ENCODE measurements around the gene TP53TG5. TPM values are rescaled to one million over a fixed set of nuclear protein-coding genes. Genes with fewer than 3 reads are reported as not detected.
"Not testable (repeated sequence)": the region's sequence is repeated elsewhere in the genome, so short reads cannot be mapped to it uniquely, and the experiment has no call there.

The TP53TG5 gene
- polyA plus RNA-seq, 1 donor from 2014 or later, result not detected

GRCh38 chr20:45365444-45365970, 12.6 kb downstream of the TP53TG5 start:
- no peaks in the 10 kb centered on the region for H3K9me3 Mint-ChIP-seq
- peaks cover 29 to 58% (median 40%) of the 10 kb centered on the region in 3 donors for H3K4me1 Mint-ChIP-seq
- H3K36me3 Mint-ChIP-seq, result peaks cover 3% of the 10 kb centered on the region
- H3K4me3 Mint-ChIP-seq, result peak overlapping the region in 1 of 4 donors; percentile 38
- H3K27me3 Mint-ChIP-seq, result peaks cover 7% of the 10 kb centered on the region
- H3K27ac Mint-ChIP-seq, result peak overlapping the region in 2 of 3 donors; percentile 10 to 84

DNA sequence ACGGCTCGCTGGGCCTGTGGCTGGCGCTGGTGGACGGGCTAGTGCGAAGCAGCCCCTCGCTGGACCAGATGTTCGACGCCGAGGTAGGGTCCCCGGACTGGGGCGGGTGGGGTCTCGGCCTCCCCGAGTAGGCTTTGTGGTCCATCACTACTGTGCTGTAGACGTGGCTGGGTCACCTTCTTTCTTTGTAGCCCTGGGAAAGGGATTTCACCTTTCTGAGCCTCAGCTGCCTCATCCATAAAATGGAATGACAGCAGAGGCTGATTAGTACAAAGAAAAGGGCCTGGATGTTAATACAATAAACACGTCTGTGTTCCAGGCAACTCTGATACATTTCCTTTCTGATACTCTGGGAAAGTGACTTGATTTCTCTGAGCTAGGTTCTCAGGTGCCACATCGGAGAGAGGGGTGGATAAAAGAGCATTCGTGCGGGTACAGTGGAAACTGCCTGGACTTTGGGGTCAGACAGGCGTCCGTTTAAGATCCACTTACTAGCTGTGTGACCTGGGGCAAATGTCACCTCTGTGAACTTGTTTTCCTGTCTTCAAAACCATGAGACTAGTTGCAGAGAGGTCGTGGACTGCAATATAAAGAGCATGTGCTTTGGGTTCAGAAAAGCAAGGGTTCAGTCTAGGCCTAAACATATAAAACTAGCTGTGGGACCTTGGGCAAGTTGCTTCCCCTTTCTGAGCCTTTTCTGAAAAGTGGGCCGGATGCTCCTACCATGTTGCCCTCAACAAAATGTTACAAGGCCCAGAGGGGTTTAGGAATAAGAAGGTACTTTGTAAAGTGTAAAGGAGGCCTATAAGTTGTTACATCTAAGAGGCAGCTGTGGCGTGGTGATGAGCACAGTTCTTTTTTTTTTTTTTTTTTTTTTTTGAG, 14.3 kb downstream of the TP53TG5 start:
- peaks cover 7% of the 10 kb centered on the region for H3K27me3 Mint-ChIP-seq

GRCh38 chr20:45362804-45363610, 15.1 kb downstream of the TP53TG5 start, which contains the start of gene SYS1:
TSS of gene SYS1 (plus strand) at chr20:45363156. CDS start at chr20:45363532, 376 bp downstream.
- Mint-ChIP-seq H3K27ac (peak within 1 kb of the TSS; percentile 88 to 100 (median 95)), H3K4me3 (peak within 1 kb of the TSS; percentile 88 to 99 (median 98)), H3K27me3 (peaks cover 6% of the 10 kb centered on the region), H3K9me3 (no peaks in the 10 kb centered on the region), H3K36me3 (peaks cover 3% of the 10 kb centered on the region), H3K4me1 (peaks cover 15 to 42% (median 27%) of the 10 kb centered on the region in 3 donors)

More for the DNA sequence above, 14.3 kb downstream of the TP53TG5 start:
- Mint-ChIP-seq H3K4me3 (peak overlapping the region; percentile 88 to 99 (median 98)), H3K4me1 (peaks cover 23 to 50% (median 34%) of the 10 kb centered on the region in 3 donors), H3K36me3 (peaks cover 3% of the 10 kb centered on the region), H3K27ac (peak overlapping the region; percentile 88 to 100 (median 95)), H3K9me3 (no peaks in the 10 kb centered on the region)

DNA sequence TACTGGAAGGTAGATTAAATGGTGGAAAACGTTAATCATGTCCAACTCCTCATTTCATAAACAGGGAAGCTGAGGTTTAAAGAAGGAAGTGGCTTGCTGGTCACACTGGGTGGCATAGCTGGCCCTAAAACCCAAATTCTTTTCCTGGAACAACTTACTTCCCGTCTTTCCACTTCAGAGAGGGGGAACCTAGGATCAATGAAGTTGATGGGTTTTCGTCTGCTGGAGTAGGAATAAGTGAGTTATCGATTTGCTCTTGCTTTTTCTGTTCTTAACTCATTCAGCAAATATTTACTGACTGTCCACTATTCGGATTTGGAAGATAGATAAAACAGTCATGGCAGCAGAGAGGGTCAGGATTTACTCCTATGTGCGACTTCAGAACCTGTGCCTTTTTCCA, 16.3 kb downstream of the TP53TG5 start:
- no peaks in the 10 kb centered on the region for H3K9me3 Mint-ChIP-seq
- H3K27ac Mint-ChIP-seq, result no peak overlapping the region
- H3K36me3 Mint-ChIP-seq, result peaks cover under 1% of the 10 kb centered on the region
- H3K4me1 Mint-ChIP-seq, result peaks cover 13 to 31% (median 17%) of the 10 kb centered on the region in 3 donors
- peaks cover 4% of the 10 kb centered on the region for H3K27me3 Mint-ChIP-seq
- H3K4me3 Mint-ChIP-seq, result no peak overlapping the region

GRCh38 chr20:45359406-45360148, 18.5 kb downstream of the TP53TG5 start:
- Mint-ChIP-seq H3K4me1 (peaks cover 10 to 16% (median 13%) of the 10 kb centered on the region in 3 donors), H3K36me3 (no peaks in the 10 kb centered on the region), H3K27ac (no peak overlapping the region), H3K9me3 (no peaks in the 10 kb centered on the region), H3K4me3 (no peak overlapping the region), H3K27me3 (peaks cover 4% of the 10 kb centered on the region)

DNA sequence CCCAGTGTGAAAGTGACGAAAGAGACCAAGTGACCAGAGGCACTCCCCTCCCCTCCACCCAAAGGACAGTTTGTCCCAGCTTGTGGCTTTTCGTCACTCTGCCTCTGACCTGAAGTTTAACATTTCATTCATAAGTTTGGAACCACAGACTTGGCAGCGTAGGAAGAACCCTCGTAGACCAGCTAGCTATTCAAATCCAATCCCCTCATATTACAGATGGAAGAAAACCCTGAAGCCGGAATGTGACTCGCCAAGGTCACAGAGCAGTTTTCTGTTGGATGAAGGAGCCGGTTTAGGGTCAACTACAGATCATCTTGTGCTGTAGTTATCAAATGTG, 19.1 kb downstream of the TP53TG5 start:
- Mint-ChIP-seq H3K27me3 (peaks cover 4% of the 10 kb centered on the region), H3K4me1 (peaks cover 8 to 14% (median 11%) of the 10 kb centered on the region in 3 donors), H3K4me3 (no peak overlapping the region), H3K9me3 (no peaks in the 10 kb centered on the region), H3K36me3 (no peaks in the 10 kb centered on the region), H3K27ac (no peak overlapping the region)

- Mint-ChIP-seq H3K27me3 (peaks cover 4% of the 10 kb centered on the region), H3K36me3 (no peaks in the 10 kb centered on the region), H3K27ac (no peak overlapping the region), H3K9me3 (no peaks in the 10 kb centered on the region), H3K4me1 (peaks cover 5 to 9% (median 6%) of the 10 kb centered on the region in 3 donors), H3K4me3 (no peak overlapping the region)
Observed at GRCh38 chr20:45358282-45359068, 19.6 kb downstream of the TP53TG5 start.

GRCh38 chr20:45355209-45356084, 22.7 kb downstream of the TP53TG5 start:
- no peaks in the 10 kb centered on the region for H3K27me3 Mint-ChIP-seq
- no peak overlapping the region for H3K4me3 Mint-ChIP-seq
- H3K4me1 Mint-ChIP-seq, result no peaks in the 10 kb centered on the region
- H3K36me3 Mint-ChIP-seq, result no peaks in the 10 kb centered on the region
- no peak overlapping the region for H3K27ac Mint-ChIP-seq
- H3K9me3 Mint-ChIP-seq, result no peaks in the 10 kb centered on the region

DNA sequence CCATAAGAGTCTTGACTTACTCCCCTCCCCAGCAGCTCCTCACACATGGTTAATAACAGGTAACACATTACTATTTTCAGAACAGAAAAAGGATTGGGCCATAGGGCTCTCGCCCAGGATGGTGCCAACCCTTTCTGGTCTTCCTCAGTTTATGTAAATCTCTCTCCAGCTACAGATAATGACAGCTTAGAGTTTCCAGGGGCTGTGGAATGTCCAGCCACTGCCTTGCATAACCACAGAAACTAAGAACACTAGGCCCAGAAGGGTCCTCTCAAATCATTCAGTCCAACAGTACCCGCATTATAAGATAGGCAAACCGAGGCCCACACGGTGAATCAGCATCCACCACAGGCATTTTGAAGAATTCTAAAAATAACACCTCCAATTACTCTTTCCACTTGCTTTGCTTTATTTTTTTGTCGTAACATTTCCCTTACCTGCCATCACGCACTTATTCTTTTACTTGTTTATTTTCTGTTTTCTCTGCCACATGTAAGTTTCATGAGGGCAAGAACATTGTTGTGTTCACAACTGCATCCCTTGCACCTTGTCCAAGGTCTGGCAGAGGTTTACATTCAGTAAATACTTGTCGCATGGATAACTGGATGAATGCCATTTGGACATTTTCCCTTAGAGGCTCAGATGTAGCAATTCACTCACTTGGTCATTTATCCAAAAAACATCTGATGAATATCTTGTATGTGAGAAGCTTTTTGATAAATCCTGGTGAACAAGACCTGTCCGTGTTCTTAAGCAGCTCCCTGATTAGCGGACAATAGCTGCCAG, 23.5 kb downstream of the TP53TG5 start:
- H3K27ac Mint-ChIP-seq, result no peak overlapping the region
- H3K36me3 Mint-ChIP-seq, result no peaks in the 10 kb centered on the region
- H3K27me3 Mint-ChIP-seq, result no peaks in the 10 kb centered on the region
- no peaks in the 10 kb centered on the region for H3K9me3 Mint-ChIP-seq
- H3K4me3 Mint-ChIP-seq, result no peak overlapping the region
- H3K4me1 Mint-ChIP-seq, result no peaks in the 10 kb centered on the region

GRCh38 chr20:45353746-45354145, 24.4 kb downstream of the TP53TG5 start:
- no peaks in the 10 kb centered on the region for H3K9me3 Mint-ChIP-seq
- no peaks in the 10 kb centered on the region for H3K27me3 Mint-ChIP-seq
- H3K4me1 Mint-ChIP-seq, result no peaks in the 10 kb centered on the region
- no peaks in the 10 kb centered on the region for H3K36me3 Mint-ChIP-seq
- no peak overlapping the region for H3K4me3 Mint-ChIP-seq
- peak overlapping the region in 1 of 3 donors; percentile 14 for H3K27ac Mint-ChIP-seq

DNA sequence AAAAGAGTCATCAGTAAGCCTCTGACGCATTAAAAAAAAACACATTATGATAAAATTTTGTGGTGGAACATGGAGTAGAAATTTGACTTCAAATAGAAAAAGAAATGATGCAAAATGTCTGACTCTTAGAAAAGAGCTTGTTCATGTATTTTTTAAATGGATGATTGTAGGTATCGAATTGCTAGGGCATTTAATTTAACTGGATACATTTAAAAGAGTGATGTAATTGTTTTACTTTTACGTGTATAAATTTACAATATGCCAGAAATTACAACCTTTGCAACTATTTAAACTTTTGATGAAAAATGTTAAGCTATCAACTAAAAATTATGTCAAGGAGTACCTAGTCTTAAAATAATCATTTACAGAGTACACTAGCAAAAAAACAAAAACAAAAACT, 25.4 kb downstream of the TP53TG5 start:
- Mint-ChIP-seq H3K27me3 (peaks cover 2% of the 10 kb centered on the region), H3K27ac (no peak overlapping the region), H3K9me3 (no peaks in the 10 kb centered on the region), H3K4me3 (no peak overlapping the region), H3K4me1 (no peaks in the 10 kb centered on the region), H3K36me3 (no peaks in the 10 kb centered on the region)

DNA sequence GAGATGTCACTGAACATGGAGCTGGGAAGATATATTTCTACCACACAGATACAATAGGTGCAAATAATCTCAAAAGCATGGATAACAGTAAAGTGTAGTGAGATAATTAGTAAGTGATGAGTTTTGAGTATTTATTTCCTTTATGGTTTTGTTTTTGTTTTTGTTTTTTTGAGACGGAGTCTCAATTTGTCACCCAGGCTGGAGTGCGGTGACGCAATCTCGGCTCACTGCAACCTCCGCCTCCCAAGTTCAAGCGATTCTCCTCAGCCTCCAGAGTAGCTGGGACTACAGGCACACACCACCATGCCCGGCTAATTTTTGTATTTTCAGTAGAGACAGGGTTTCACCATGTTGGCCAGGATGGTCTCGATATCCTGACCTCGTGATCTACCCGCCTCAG, 27.3 kb downstream of the TP53TG5 start:
- H3K27me3 Mint-ChIP-seq, result peaks cover 14% of the 10 kb centered on the region
- not testable (repeated sequence) for H3K27ac Mint-ChIP-seq, H3K4me1 Mint-ChIP-seq, H3K36me3 Mint-ChIP-seq, H3K4me3 Mint-ChIP-seq, H3K9me3 Mint-ChIP-seq

Measured in IgD-negative memory B cell (primary cell).